DMS114 treated with DMSO at 0.1 percent for 48 hours (cell line): ENCODE measurements around the gene DPF3.

Source experiments
- DNase-seq: peaks from one replicate; lab custom pipeline; 2025; ENCODE audit not compliant: unreplicated experiment; lab: John Stamatoyannopoulos, UW

DPF3 gene

DNA sequence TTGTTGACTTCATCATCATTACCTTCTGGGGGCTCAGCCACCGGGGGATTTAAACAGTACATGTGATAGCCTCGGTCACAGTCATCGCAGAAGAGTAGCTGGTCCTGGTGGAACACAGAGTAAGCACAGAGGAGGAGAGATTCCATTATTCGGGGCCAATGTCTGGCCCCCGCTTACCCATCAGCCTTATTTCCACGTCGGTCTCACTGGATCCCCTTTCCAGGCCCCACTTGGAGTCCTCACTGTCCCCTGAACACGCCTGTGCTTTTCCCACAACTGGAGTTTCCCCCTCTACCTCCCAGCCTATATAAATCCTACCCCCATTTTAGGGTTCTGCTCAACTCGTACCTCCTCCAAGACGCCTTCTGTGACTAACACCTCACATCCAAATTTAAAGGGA, 274.0 kb downstream of the DPF3 start:
- DNase-seq = no peak

DNA sequence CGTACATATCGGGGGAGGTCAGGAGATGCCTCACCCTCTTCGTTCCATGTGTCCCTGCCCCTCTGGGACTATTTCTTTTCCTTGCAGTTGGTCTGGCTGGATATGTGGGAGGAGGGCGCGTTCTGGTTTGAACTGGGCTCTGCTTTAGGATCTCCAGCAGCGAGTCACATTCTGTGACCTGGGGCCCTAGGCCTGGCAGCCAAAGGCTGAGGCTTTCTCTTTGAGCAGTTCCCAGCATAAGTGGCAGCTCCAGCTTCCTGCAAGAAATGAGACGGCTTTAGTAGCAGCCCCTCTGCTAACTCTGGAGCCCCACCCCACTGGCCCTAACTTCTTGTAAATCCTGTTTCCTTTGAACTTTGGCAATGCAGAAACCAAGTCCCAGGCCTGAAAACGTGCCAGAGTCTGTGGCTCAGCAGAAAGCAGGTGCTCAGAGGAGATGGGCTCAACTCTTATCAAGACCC, 274.8 kb downstream of the DPF3 start:
- DNase-seq = no peak

DNA sequence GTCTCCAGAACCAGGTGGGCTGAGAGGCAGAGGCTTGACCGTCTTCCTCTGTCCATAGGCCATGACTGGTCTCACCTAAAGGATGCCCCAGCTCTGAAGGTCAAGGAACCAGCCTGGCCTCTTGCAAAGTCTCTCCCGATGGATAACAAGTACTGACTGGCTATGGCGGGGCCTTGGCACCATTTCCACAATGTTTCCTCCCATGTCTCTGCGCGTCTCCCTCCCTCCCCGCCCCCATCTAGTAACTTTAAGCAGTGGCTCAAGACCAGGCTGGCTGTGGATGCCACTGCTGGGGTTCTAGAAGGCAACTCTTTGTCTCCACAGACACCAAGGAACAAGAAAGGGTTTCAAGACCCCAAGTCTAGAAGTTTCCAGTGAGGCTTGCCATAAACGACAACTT, 275.5 kb downstream of the DPF3 start:
- DNase-seq = no peak

DNA sequence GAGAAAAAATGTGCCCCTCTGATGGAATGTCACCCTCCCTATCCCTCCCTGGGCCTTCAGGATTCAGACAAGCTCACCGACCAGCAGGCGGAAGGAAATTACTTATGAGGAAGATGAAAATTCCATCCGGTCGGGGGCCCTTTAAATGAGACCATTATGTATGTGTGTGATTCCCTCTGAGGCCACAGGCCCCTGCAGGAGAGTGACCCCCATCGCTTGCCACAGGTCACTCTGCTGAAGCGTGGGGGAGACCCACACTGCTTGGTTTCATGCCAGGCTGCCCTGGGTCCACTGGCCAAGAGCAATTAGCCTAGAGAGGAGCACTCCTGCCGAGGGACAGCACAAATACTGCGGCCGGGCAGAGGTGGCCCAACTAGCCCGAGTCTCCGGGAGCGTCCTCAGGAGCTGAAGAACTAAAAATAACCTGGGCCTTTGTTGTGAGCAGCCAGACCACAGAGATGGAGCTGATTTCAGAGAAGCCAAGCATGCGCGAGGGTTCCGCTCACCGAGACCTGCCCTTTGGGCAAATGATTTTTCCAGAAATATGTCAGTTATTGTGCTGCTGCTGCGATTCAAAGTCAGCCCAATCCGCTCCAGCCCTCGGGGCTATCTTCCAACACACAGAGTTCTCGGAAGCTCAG, 276.4 kb downstream of the DPF3 start:
- no peak for DNase-seq

DNA sequence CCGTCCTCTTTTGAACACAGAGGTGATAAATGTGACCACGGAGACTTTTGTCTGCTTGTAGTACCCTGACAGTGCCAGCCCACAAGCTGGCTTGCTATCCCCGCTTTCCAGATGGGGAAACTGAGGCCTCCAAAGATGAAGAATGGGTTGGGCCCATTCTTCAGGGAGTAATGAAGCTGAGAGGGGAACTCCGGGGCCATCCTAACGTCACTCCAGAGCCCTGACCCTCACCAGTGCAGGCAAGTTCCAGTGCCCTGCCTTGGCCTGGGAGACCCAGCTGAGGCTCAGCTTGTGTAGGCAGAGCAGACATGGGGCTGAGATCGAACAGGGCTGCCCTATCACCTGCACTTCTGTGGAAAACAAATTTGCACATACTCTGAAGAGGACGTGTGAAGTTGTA, 277.1 kb downstream of the DPF3 start:
- no peak for DNase-seq

DNA sequence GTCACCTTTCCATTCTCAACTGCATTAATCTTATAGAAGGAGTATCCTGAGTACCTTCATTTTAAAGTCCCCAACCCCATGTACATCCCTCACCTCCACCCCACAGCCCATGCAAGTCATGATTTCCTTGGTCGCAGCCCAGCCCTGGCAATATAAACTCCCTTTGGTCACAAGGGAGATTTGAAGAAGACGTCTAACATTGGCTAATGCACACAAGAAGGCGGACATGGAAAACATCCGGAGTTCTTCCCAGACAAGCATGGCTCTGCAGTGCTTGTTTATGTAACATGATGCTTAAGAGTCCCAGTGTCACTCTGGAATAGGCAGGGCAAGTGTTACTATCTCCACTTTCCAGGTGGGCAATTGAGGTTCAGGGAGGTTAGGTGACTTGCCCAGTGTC, 277.6 kb downstream of the DPF3 start:
- DNase-seq = no peak

DNA sequence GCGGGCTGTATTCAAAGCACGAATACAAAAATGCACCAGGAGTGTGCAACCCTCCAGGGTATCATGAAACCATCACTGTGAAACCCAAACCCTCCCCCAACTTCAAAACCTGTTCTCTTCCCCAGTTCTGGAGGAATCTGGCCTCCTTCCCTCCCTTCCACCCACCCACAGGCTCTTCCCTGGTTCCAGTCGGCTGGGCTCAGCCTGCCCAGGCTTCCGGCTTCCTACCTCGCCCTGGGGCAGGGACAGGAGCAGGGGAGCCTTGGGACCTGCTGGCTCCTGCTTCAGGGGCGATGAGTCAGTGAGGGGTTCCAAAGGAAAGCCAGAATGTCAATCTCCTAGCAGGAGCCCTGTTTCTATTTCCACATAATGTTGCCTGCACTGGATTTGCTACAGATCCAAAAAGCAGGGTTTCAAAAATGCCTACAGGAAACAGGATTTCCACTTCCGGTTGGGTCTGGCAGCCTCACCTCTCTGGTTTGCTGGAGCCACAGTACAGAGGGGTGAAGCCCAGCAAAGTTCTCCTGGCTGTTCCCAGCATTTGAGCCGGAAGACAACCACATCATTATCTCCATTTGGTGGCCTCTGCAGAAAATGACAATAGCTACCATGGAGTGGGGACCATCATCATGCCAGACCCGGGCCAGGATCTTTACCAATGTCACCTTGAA, 278.3 kb downstream of the DPF3 start:
- no peak for DNase-seq

DNA sequence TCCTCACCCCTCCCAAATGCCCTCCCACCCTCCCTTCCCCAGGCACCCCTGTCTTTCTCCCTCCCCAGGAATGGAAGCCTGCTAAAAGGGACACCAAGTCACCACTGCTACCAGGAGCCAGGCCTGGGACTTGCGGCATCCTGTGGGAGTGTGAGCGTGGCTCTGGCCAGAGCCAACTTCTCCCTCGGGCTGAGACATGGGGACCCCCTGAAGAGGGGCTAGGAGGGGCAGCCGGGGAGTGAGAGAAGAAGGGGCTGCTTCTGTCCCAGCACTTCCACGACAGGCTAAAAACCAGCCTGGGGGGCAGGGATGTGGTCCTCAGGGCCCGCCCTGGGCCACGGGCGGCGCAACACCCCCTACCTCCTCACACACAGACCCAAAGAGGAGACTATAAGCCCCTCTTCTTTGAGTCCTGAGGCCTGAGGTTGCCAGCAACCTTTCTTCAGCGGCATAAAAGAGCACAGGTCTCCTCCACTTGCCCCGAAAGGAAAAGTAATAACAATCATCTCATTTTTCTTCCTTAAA, 278.9 kb downstream of the DPF3 start:
- DNase-seq = no peak

DNA sequence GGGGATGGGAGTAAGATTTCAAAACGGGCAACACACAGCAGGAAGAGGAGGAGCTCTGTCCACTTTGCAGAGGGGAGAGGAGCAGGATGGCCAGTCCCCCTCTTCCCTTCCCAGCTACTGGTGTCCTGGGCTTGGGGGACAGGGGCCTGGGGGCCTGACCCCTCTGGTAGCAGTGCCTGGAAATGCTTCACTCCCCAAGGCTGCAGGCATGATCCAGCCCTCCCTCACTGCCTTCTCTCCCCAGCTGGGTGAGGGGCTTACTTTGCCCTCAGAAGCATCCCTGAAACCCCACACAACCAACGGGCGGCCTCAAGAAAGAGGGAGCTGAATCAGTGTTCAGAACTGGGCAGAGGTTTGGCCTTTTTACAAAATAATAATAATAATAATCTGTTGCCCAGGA, 279.5 kb downstream of the DPF3 start:
- no peak for DNase-seq

DNA sequence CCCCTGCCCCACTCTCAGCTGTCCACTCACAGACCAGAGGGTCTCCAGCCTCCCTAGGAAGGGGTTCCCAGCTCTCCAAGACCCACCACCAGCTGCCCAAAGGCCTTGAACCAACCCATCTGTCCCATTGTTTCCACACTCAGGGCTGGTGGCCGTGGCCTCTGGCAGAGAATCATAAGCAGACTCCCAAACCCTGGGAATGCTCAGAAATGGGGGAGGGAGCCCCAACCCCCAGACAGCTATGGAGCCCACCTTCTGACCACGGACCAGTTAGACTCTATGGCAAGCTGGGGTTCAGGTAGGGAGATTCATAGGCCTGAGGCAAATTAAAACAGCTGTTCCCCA, 280.0 kb downstream of the DPF3 start:
- no peak for DNase-seq

DNA sequence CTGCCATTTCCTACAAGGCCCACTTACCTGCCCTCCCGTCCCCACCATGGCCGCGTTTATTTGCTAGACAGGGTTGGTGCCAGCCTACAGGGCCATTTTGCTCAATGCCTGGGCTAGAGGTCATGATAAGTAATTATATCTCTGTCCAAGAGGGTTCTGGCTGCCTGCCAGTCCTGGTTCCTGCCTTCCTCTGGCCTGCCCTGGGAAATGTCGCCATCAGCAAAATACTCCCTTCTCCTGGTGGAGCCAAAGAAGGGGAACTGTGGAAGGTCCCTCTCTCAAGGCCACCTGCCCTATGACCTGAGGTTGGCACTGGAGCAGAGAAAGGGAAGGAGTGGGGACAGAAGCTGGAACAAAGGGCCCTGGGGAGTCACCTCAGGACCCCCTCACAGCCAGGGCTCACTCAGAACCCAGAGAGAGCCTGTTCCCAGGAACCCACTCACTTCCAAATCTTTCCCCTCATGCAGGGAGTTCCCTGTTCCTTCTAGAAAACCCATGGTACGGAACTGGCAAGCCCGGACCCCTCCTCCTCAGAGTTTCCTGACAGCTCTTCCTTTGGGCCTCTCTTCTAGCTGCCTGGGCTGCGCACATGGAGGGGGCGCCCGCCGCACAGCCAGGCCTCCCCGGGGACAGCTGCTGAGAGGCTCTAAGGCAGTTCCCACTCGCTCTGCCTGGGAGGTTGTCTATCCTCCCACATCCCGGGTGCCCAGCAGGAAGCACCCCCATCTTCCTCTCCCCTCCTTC, 280.5 kb downstream of the DPF3 start:
- no peak for DNase-seq

DNA sequence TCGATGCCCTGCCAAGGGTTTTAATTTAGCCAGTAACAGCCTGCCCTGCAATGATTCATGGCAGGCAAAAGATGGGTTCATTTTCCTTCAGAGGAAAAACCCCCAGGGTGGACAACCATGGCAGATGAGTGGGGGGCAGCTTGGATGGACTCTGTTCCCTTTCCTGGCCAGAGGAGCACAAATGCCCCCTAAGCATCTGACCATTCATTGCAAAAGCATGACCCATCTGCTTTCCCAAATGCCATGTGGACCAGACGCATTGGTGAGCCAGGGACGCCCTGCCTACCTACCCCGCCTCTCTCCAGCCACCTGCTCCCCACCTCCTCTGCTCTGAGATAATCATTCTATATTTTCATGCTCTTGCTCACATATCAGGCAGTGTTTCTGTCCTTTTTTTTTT, 281.9 kb downstream of the DPF3 start:
- DNase-seq = no peak

DNA sequence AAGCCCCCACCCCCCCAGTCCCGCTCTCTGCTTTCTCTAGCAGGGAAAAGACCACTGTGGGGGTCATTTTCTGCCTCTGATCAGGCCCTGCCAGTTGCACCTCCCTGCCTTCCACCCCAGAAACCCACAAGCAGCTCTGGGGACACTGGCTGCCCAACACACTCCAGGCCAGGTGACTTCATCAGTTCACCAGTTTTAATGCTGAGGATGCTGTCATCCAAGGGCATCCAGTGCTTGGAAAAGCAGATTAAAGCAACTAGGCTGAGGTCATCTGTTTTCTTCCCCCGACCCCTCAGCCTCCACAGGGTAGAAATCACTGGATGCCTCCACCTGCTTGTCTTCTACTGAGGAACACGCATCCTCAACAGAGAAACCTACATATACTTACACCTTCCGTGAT, 282.4 kb downstream of the DPF3 start:
- DNase-seq = no peak

DNA sequence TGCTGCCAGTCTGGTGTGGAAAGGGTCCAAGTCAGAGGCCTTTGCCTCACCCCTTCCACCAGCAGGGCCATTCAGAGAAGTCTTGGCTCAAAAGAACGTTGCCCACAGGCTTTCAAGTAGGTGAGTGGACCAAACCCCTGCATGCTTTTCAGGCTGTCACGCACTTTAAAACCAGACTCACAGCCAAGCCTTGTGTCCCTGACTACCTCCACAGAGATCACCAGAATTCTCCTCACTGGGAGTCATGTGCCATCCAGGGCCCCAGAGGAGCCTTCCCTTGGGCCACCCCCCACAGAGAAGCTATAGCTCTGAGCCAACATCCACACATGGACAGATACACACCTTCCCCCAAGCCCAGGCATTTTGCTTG, 283.1 kb downstream of the DPF3 start:
- no peak for DNase-seq

DNA sequence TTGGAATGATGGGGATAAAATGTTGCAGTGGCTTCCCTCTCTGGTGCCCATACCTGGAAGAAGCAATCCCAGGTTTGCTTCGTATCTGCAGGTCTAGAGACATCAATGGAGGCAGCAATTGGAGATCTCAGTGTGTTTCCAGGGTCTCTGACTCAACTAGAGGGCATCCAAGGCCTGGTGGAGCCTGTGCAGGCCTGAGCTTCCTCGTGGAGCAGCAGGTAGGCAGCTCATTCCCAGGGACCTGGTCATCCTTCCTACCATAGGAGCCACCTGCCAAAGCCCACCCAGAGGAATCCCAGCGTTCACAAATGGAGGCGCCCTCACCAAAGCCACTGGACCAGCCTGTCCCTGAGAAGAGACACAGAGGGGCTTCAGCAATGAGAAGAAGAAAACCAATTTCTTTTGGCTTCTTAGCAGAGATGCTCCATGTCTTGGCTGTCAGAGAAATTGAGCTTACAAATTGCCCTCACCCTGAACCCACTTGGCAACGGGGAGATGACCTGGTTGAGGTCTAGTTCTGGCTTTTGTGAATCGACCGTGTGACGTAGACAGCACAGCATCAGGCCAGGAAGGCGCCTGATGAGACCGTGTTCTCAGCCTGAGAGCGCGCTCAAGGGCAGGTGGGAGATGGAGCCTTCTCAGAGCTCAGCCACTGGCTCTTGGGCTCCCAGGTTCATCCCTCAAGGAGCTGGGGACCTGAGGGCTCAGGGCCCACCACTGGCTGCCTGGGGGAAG, 283.6 kb downstream of the DPF3 start:
- no peak for DNase-seq

DNA sequence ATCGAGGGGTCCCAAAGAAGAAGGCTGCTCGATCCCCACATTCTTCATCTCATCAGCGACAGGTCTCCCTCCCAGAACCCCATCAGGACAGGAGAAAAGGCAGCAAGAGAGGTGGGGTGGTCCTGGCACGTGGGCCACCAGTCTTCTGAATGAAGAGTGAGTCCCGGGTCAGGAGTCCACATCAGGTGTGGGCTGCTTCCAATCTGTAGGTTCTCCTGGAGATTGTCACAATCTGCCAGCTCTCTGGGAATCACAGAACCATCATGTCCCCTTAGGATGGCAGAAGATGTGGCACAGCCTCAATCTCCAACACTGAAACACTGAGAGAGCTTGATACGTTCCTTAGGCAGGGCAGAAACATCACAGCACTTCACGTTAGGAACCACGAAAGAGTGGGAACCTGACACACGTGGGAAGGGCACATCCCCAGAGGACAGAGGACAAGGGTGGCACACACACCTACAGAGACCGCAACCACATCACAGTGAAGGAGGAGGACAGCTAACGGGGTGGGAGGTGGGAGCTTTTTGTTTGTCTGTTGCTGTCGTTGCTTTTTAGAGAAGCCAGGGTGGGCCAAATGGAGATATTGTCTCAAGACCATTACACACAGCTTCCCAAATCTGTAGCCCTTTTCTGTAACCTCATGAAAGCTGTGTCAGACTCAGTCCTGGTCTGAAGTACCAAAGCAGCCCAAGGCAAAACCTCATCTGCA, 284.5 kb downstream of the DPF3 start:
- no peak for DNase-seq

DNA sequence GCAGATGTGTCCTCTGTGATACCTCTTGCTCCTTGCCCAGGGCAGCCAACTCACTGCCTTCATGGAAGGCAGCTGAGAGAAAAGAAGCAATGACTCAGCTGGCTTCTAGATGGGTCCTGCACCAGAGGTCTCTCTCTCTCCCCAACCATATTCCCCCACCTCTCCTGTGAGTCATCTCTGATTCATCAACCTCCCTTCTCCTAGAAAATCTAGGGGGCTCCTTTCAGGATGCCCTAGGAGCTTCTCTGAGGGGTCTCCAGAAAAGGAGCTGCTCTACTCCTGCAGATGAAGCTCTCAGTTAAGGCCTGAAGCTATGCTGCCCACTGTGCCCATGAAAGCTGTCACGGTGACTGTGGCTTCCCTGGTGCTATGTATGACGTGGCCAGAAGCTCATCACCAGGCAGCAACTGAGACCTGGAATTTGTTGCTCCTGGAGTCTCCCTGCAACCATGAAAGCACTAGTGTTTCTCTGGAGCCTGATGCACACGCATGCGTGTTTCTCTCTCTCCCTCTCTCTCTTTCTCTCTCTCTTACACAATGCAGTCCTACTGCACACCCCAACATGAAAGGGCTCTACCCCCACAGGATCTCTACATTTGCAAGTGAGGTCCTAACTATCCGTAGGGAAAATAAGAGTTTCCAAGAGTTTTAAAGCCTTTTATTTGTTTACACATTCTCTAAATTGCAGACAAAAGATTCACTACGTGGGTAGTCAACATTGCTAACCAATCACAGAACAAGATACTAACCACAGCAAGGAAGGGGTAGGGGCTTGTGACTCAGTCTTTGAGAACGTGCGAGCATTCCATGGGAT, 285.3 kb downstream of the DPF3 start:
- no peak for DNase-seq

DNA sequence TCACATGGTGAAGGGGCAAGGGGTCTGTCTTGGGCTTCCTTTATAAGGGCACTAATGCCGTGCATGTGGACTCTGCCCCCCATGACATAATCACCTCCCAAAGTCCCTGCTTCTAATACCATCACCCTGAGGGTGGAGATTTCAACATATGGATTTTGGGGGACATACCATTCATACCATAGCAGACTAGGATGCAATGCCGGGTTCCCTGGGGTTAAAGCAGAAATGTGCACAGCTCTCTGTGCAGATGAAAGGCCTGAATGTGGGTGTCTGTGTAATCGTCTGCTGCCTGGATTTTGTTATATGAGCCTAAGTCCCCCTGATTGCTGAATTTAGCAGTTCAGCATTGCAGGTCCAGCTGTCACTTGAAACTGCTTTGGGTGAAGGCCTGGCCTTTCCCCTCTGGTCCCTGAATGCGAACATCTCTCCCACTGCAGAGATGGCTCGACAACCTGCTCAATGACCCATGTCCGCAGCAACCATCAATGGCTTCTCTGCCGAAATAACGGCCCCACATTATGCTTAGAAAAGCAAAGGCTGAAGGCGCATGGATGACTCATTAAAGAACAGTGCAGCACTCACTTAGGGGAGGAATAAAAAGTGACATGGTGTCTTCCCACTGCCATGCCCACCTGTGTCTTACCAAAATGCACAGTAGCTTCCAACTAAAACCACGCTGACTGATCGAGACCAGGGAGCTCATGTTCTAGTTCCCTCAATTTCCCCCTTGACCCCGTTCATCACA, 286.3 kb downstream of the DPF3 start:
- no peak for DNase-seq

DNA sequence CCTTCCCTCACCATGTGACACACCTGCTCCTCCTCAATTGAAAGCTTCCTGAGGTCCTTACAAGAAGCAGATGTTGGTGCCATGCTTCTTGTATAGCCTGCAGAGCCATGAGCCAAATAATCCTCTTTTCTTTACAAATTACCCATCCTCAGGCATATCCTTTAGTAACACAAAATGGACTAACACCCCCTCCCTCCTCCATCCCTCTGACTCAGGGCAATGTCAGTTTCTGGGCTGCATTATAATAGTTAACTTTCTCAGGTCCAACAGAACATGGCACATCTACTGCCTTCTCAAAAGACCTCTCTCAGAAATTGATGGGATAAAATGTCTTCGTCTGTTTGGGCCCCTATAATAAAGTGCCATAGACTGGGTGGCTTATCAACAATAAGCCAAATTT, 287.0 kb downstream of the DPF3 start:
- DNase-seq = no peak

DNA sequence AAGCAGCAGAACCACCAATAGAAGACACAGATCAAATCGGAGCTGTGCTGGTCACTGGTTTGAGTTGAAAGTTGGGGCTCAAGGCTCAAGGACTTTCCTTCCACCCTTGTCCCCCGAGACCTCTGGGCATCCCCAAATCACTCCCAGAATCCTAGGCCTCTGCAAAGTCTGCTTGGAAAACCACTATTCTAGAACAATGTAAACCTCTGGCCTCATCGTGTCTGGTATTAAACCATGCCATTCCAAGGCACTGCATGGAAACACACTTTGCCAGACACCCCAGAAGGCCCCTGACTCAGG, 288.0 kb downstream of the DPF3 start:
- DNase-seq = no peak
